AG09309 (cell line): ENCODE results near the gene FZD1.

Experiments used
- DNase-seq: peaks from one replicate; pipeline ENCODE4 v3.0.0-alpha.2; 2010; ENCODE audit warnings: low read depth
- H3K4me3 ChIP-seq: 2 replicates; pipeline ENCODE4 v1.5.1; 2011; ENCODE audit warnings: mild to moderate bottlenecking, low read depth, low read length, moderate library complexity; ENCODE audit not compliant: control insufficient read depth
- CTCF ChIP-seq: IDR thresholded peaks from 2 replicates; pipeline ENCODE4 v1.5.1; 2011; ENCODE audit warnings: mild to moderate bottlenecking, low read depth, low read length, inconsistent platforms; ENCODE audit not compliant: insufficient read depth, control insufficient read depth; ENCODE audit errors: missing control alignments

Gene FZD1

GRCh38 chr7:91264046-91264923, at the start of gene FZD1:
Gene FZD1, plus strand, starts transcription at chr7:91264433. Its CDS starts 448 bp downstream, at chr7:91264881.
- H3K4me3 ChIP-seq, result peak within 1 kb of the TSS; percentile 67
- peak; percentile 96 for DNase-seq
- TF ChIP-seq CTCF, result no peak

- DNase-seq, result no peak
- no peak for TF ChIP-seq CTCF
- no peak overlapping the region for H3K4me3 ChIP-seq
Measured at GRCh38 chr7:91226411-91226810, 37.8 kb upstream of the FZD1 start.

GRCh38 chr7:91228327-91228726, 35.9 kb upstream of the FZD1 start:
- no peak overlapping the region for H3K4me3 ChIP-seq
- no peak for TF ChIP-seq CTCF
- no peak for DNase-seq

- no peak overlapping the region for H3K4me3 ChIP-seq
- TF ChIP-seq CTCF, result no peak
- DNase-seq, result no peak
Measured at GRCh38 chr7:91228927-91229558, 35.2 kb upstream of the FZD1 start.

- no peak overlapping the region for H3K4me3 ChIP-seq
- TF ChIP-seq CTCF, result no peak
- no peak for DNase-seq
Measured at GRCh38 chr7:91230100-91230499, 34.1 kb upstream of the FZD1 start.

GRCh38 chr7:91230503-91230902, 33.7 kb upstream of the FZD1 start:
- no peak for TF ChIP-seq CTCF
- no peak for DNase-seq
- no peak overlapping the region for H3K4me3 ChIP-seq
